Endothelial cell of umbilical vein (primary cell): Measurements from ENCODE around the gene ANKZF1. TPM values are rescaled to one million over a fixed set of nuclear protein-coding genes. Genes with fewer than 3 reads are reported as not detected.

Experiments used
- BruUV-seq: library from RNA; stranded (reverse); fragments of 400-500 nt; replicated peaks from 2 replicates; lab custom pipeline; 2021; lab: Mats Ljungman, UMichigan
- CTCF ChIA-PET: fragments of 300-600, 350-600 bp; sonication (Branson Sonifier 250); formaldehyde crosslinking; loops from one replicate; lab custom pipeline; 2021; ENCODE audit warnings: antibody characterized with exemption, inconsistent platforms; lab: Charles Lee
- POLR2A ChIA-PET: fragments of 300-600, 350-600 bp; sonication (Branson Sonifier 250); formaldehyde crosslinking; loops from one replicate; lab custom pipeline; 2021; ENCODE audit warnings: antibody characterized with exemption, inconsistent platforms; lab: Charles Lee
- DNase-seq: peaks from one replicate; pipeline ENCODE4 v3.0.0-alpha.2; 2011; ENCODE audit warnings: low read depth, low spot score
- FAIRE-seq: peaks from 2 replicates; lab custom pipeline; 2011; peaks lifted over from hg19 to GRCh38; lab: Jason Lieb, UNC
- H2AFZ ChIP-seq: 2 replicates; pipeline ENCODE4 v1.6.0; 2012; ENCODE audit warnings: low read depth, low read length, control low read depth, inconsistent platforms
- H3K27ac ChIP-seq: 2 replicates; pipeline ENCODE4 v1.5.1; 2011; ENCODE audit warnings: low read depth, mild to moderate bottlenecking, control low read depth, low read length, moderate library complexity; ENCODE audit not compliant: insufficient read depth
- H3K27me3 ChIP-seq, 2 experiments: 2 replicates each; pipeline versions ENCODE4 v1.6.0 to v1.6.1; 2011; ENCODE audit warnings: low read length in 2 of 2, mixed read lengths in 1 of 2; ENCODE audit not compliant: control insufficient read depth in 2 of 2, insufficient read depth in 2 of 2
- H3K36me3 ChIP-seq, 2 experiments: 2 replicates in 1 of 2; 3 replicates in 1 of 2; pipeline ENCODE4 v1.5.1; 2011; ENCODE audit warnings: low read length in 2 of 2, mild to moderate bottlenecking in 1 of 2, moderate library complexity in 1 of 2; ENCODE audit not compliant: control insufficient read depth in 2 of 2, insufficient read depth in 2 of 2; ENCODE audit errors: extremely low read depth in 1 of 2
- H3K4me1 ChIP-seq: 3 replicates; pipeline ENCODE4 v1.5.1; 2011; ENCODE audit warnings: mild to moderate bottlenecking, low read length; ENCODE audit not compliant: control insufficient read depth, insufficient read depth; ENCODE audit errors: extremely low read depth
- H3K4me2 ChIP-seq: 2 replicates; pipeline ENCODE4 v1.6.1; 2011; ENCODE audit warnings: low read length, control low read depth, mixed read lengths; ENCODE audit not compliant: insufficient read depth
- H3K4me3 ChIP-seq, 3 experiments: fragments of 200-600 bp in 1 of 3; sonication (generic), shearing (Covaris generic) in 1 of 3; replicated peaks in 1 of 3; 2 replicates each; pipeline ENCODE4 v1.5.1; 2011 to 2016; ENCODE audit warnings: control low read depth in 3 of 3, low read length in 3 of 3, mild to moderate bottlenecking in 2 of 3, inconsistent platforms in 1 of 3, low read depth in 1 of 3, moderate library complexity in 1 of 3; ENCODE audit not compliant: insufficient read depth in 1 of 3
- H3K79me2 ChIP-seq: 2 replicates; pipeline ENCODE4 v1.6.0; 2012; ENCODE audit warnings: low read length, inconsistent platforms; ENCODE audit not compliant: control insufficient read depth, insufficient read depth
- H3K9ac ChIP-seq: replicated peaks from 2 replicates; pipeline ENCODE3; 2011; ENCODE audit warnings: low read length, control low read depth; ENCODE audit not compliant: insufficient read depth; ENCODE audit errors: extremely low read depth
- H3K9me1 ChIP-seq: replicated peaks from 3 replicates; pipeline ENCODE4 v1.6.0; 2011; ENCODE audit warnings: mild to moderate bottlenecking, low read length; ENCODE audit not compliant: control insufficient read depth, insufficient read depth; ENCODE audit errors: extremely low read depth
- H3K9me3 ChIP-seq: replicated peaks from 2 replicates; pipeline ENCODE4 v1.5.1; 2012; ENCODE audit warnings: low read length, inconsistent platforms; ENCODE audit not compliant: control insufficient read depth, insufficient read depth
- H4K20me1 ChIP-seq: replicated peaks from 2 replicates; pipeline ENCODE3; 2011; ENCODE audit warnings: mild to moderate bottlenecking, low read length; ENCODE audit not compliant: control insufficient read depth, insufficient read depth; ENCODE audit errors: extremely low read depth
- EZH2 ChIP-seq: IDR thresholded peaks from 2 replicates; pipeline ENCODE4 v1.6.1; 2012; ENCODE audit warnings: borderline replicate concordance, low read depth, mild to moderate bottlenecking, moderate library complexity, low read length, inconsistent platforms; ENCODE audit not compliant: severe bottlenecking
- FOS ChIP-seq: IDR thresholded peaks from 2 replicates; pipeline ENCODE4 v1.6.1; 2011; ENCODE audit warnings: mild to moderate bottlenecking, low read length, moderate library complexity, borderline replicate concordance; ENCODE audit not compliant: insufficient read depth
- GATA2 ChIP-seq: IDR thresholded peaks from 2 replicates; pipeline ENCODE4 v1.7.0; 2011; ENCODE audit warnings: low read depth, mild to moderate bottlenecking, moderate library complexity, mixed read lengths, low read length; ENCODE audit not compliant: insufficient read length, insufficient read depth
- JUN ChIP-seq: IDR thresholded peaks from 2 replicates; pipeline ENCODE4 v1.6.1; 2011; ENCODE audit warnings: borderline replicate concordance, low read depth; ENCODE audit not compliant: insufficient read length, insufficient read depth
- MYC ChIP-seq: IDR thresholded peaks from one replicate; pipeline ENCODE4 v1.6.1; 2011; ENCODE audit warnings: mild to moderate bottlenecking, low read depth, low read length
- POLR2A ChIP-seq: IDR thresholded peaks from 2 replicates; pipeline ENCODE4 v1.6.1; 2012; ENCODE audit warnings: low read depth, mild to moderate bottlenecking, control low read depth, low read length
- POLR2AphosphoS5 ChIP-seq: IDR thresholded peaks from 2 replicates; pipeline ENCODE4 v1.6.1; 2012; ENCODE audit warnings: low read depth, mild to moderate bottlenecking, control low read depth, low read length, moderate library complexity; ENCODE audit not compliant: insufficient read depth
- dilution Hi-C: fragments of 300-500 bp; cut with MboI; formaldehyde crosslinking; loops from one replicate; pipeline ENCODE4 v1.15.0; 2019; ENCODE audit warnings: low sequenced_read_pairs; ENCODE audit not compliant: extremely low pct_ligation_motif_present
- intact Hi-C: fragments of 100-400 bp; cut with micrococcal nuclease; formaldehyde crosslinking; loops from one replicate; pipeline ENCODE4 v1.10.0; 2022
- polyA plus RNA-seq, 4 experiments: library from polyadenylated mRNA; depleted of rRNA in 3 of 4; stranded (reverse) in 3 of 4; unstranded in 1 of 4; fragments of >200 nt; gene quantifications; 2 replicates each; pipeline versions ENCODE4 v1.2.1 to v1.2.3, GENCODE V29; 2011 to 2012; ENCODE audit warnings: missing spikeins in 1 of 4
- total RNA-seq: library from RNA; stranded (reverse); gene quantifications from 2 replicates; pipeline ENCODE4 v1.2.3, GENCODE V29; 2021
- TF ChIP-seq, protein P1 (sequence below), 2 donors: IDR thresholded peaks; 1 replicate in 1 of 2; 2 replicates in 1 of 2; pipeline ENCODE4 v1.5.1; 2011; ENCODE audit warnings: low read length in 2 of 2, mild to moderate bottlenecking in 2 of 2, moderate library complexity in 2 of 2, control low read depth in 1 of 2, inconsistent platforms in 1 of 2, low read depth in 1 of 2; ENCODE audit not compliant: insufficient read depth in 1 of 2; ENCODE audit errors: extremely low read depth in 1 of 2
- TF ChIP-seq, protein P2 (sequence below): IDR thresholded peaks from 2 replicates; pipeline ENCODE4 v1.6.1; 2011; ENCODE audit not compliant: insufficient read depth, insufficient read length

Gene ANKZF1
- total and polyA plus RNA-seq, 2 donors (not counting 3 experiments of a cell fraction or from before 2014, with no cell fraction given), result 26.5 to 36.2 TPM

DNA sequence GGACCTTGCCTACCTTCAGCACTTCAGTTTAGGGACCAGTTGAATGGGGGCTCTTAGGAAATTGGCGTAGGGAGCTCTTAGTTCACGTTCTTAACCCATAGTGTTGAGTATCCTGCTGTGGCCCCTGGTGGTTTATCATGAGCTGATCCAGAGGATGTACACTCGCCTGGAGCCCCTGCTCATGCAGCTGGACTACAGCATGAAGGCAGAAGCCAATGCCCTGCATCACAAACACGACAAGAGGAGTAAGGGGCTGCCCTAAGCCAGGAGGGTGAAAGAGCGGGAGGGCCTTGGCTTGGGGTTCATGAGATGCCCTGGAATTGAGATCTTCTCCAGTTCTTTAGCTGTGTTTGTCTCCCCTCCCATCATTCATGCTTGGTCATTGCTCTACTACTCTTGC, 48.6 kb upstream of the ANKZF1 start:
- peaks cover 18% of the 10 kb centered on the region for H3K4me1 ChIP-seq
- no peak overlapping the region for H2AFZ ChIP-seq
- dilution Hi-C loops (no loop called here), intact Hi-C loops (no loop called here)
- no peaks in the 10 kb centered on the region for H4K20me1 ChIP-seq
- no peak overlapping the region for H3K4me3 ChIP-seq
- no peaks in the 10 kb centered on the region for H3K9me1 ChIP-seq
- H3K79me2 ChIP-seq, result peaks cover 20% of the 10 kb centered on the region
- H3K27ac ChIP-seq, result no peak overlapping the region
- DNase-seq, result no peak
- TF ChIP-seq, protein P1, sequence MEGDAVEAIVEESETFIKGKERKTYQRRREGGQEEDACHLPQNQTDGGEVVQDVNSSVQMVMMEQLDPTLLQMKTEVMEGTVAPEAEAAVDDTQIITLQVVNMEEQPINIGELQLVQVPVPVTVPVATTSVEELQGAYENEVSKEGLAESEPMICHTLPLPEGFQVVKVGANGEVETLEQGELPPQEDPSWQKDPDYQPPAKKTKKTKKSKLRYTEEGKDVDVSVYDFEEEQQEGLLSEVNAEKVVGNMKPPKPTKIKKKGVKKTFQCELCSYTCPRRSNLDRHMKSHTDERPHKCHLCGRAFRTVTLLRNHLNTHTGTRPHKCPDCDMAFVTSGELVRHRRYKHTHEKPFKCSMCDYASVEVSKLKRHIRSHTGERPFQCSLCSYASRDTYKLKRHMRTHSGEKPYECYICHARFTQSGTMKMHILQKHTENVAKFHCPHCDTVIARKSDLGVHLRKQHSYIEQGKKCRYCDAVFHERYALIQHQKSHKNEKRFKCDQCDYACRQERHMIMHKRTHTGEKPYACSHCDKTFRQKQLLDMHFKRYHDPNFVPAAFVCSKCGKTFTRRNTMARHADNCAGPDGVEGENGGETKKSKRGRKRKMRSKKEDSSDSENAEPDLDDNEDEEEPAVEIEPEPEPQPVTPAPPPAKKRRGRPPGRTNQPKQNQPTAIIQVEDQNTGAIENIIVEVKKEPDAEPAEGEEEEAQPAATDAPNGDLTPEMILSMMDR (IDR thresholded peaks at IDR 0.05; ENCODE audit: extremely low read depth in 1 of 2, insufficient read depth in 1 of 2, low read depth in 1 of 2, low read length in 2 of 2), result no peak
- TF ChIP-seq POLR2AphosphoS5 (no peak), GATA2 (no peak), MYC (no peak), POLR2A (no peak), FOS (no peak), JUN (no peak), EZH2 (no peak)
- TF ChIP-seq, protein P2, sequence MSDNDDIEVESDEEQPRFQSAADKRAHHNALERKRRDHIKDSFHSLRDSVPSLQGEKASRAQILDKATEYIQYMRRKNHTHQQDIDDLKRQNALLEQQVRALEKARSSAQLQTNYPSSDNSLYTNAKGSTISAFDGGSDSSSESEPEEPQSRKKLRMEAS, result no peak
- H3K4me2 ChIP-seq, result no peak overlapping the region
- no peaks in the 10 kb centered on the region for H3K27me3 ChIP-seq
- H3K36me3 ChIP-seq, result peaks cover 15 to 39% of the 10 kb centered on the region in 2 experiments
- FAIRE-seq, result no peak
- POLR2A ChIA-PET, result no interaction called here
- H3K9ac ChIP-seq, result no peak overlapping the region
- no peaks in the 10 kb centered on the region for H3K9me3 ChIP-seq
- BruUV-seq, result no TSS peak
- CTCF ChIA-PET, result interaction anchor here (1.4 to 2.2 kb wide), 4 partner anchors 10 to 151 kb away, joined by 3 to 10 read pairs (median 4); no protein-coding TSS in a partner anchor
